Stimulated activated CD8-positive, alpha-beta memory T cell treated with anti-CD3 and anti-CD28 coated beads, Interleukin-7, amount 100 ng/mL, for 48 hours (primary cell): ENCODE results near the gene KANTR.

Source experiments
- DNase-seq, 2 donors: peaks; one replicate each; pipeline ENCODE4 v3.0.0-alpha.2; 2020; ENCODE audit warnings: low read depth in 1 of 2; ENCODE audit errors: extremely low read depth in 1 of 2

KANTR gene, protein sequence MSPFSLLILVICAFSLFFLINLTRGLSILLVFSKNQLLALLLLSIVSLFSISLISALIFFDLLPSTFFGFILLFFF

GRCh38 chrX:53093748-53094581 lies at the start of gene KANTR:
Gene KANTR, plus strand, starts transcription at chrX:53094142. Its CDS starts 30,131 bp downstream, at chrX:53124273.
- peak; percentile 49 to 80 for DNase-seq

- no peak for DNase-seq
Observed at GRCh38 chrX:53044995-53045394, 48.9 kb upstream of the KANTR start.

DNA sequence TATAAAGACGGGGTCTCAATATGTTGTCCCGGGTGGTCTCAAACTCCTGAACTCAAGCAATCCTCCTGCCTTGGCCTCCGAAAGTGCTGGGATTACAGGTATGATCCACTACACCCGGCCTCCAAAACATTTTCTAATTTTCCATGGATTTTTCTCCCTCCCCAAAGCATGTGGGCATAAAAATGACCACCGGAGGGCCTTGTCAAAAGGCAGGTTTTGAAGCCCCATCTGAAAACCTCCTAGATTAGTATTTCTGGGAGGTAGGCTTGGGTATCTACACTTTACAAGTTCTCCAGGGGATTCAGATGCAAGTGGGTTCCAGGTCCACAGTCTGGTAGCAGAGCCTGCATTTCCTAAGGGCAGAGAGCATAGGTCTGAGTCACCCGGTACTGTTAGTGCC lies 46.7 kb upstream of the KANTR start:
- no peak for DNase-seq

DNA sequence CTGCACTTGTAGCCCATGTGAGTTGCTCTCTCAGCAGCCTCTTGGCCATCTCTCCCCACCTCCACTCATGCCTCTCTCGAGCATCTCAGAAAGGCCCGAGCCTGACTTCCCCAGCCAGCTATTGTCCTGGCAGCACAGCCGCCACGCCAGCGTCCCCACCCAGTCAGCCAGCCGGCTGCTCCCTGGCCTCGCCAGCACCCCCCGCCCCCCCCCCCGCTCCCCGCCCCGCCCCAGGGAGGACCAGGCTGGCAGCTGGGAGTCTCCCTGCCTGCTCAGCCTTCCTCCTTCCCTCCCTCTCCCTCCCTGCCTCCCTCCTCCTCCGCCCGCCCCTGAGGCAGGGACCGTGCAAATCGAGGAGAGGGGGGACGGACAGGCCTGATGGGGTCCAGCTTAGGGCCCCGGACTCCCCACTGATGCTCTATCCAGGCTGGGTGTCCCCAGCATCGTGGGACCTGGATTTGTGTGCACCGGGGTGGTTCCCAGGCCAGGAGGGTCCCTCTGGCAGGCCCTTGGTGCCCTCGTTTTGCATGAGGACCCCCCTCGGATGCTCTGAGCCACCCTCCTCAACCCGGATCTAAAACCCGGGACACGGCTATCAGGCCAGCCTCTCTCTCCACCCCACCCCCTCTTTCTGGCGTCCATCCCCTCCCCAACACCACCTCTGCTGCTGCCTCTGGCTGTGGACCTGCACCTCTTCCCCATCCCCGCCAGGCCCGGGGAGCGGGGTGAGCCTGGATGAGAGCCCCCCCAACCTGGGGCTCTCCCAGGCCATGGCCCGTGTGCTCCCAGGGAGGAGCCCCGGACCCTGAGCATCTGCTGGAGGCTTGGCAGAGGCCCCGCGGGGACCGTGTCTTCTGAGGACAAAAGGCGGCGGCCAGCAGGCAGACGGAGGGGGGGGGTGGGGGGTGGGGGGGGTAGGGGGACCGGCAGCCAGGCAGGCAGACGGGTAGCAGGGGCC lies 45.5 kb upstream of the KANTR start, which contains the start of gene GPR173:
GPR173 (plus strand) TSS at position 621 of the 958 bp plus-strand sequence. CDS start 27,833 bp downstream, outside the sequence.
- no peak for DNase-seq

DNA sequence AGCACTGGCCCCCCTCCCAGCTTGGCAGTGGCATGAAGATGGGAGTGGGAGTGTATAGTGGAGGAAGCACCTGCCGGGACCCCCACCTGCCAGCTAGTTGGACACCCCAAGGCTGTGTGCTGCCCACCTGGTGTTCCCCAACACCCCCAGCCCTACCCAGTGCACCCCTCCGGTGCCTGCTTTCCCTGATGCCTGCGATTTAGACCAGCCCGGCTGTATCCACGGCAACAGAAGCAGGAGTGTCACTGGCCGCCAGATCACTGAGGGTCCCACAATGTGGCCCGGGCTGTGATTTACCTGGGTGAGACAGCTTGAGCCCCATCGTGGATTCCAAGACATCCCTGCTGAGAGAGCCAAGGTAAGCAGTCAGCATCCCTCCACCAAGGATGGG lies 44.8 kb upstream of the KANTR start:
- no peak for DNase-seq

GRCh38 chrX:53050841-53051240 lies 43.1 kb upstream of the KANTR start:
- no peak for DNase-seq

- no peak for DNase-seq
Observed at GRCh38 chrX:53055244-53055849, 38.6 kb upstream of the KANTR start.

DNA sequence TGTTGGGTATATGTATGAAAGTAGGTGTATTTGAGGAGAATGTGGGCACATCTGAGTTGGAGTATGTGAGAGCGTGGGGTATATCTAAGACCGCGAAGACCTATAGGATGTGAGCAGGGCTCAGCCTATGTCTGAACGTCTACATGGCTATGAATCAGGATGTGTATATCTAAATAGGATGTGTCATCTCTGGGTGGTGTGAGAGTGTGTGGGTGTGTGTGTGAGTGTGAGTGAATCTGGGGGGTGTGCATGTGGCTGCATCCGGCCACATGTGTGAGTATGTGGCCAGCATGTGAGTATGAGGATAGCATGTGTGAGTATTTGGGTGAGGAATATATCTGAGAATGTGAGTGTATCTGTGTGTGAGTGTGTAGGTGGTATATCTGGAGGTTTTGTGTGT lies 37.6 kb upstream of the KANTR start:
- no peak for DNase-seq

- no peak for DNase-seq
Observed at GRCh38 chrX:53065104-53065503, 28.8 kb upstream of the KANTR start.

DNA sequence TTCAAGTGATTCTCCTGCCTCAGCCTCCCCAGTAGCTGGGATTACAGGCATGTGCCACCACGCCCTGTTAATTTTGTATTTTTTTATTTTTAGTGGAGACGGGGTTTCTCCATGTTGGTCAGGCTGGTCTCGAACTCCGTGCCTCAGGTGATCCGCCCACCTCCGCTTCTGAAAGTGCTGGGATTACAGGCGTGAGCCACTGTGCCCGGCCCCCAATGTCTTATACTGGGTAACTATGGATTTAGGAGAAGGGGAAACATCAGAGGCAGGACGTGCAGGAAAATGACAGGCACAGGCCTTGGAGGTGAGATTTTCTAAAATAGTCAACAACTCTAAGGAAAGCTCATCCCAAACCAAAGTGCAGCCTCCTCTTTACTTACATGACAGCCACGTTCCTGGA lies 22.9 kb upstream of the KANTR start:
- DNase-seq = no peak

DNA sequence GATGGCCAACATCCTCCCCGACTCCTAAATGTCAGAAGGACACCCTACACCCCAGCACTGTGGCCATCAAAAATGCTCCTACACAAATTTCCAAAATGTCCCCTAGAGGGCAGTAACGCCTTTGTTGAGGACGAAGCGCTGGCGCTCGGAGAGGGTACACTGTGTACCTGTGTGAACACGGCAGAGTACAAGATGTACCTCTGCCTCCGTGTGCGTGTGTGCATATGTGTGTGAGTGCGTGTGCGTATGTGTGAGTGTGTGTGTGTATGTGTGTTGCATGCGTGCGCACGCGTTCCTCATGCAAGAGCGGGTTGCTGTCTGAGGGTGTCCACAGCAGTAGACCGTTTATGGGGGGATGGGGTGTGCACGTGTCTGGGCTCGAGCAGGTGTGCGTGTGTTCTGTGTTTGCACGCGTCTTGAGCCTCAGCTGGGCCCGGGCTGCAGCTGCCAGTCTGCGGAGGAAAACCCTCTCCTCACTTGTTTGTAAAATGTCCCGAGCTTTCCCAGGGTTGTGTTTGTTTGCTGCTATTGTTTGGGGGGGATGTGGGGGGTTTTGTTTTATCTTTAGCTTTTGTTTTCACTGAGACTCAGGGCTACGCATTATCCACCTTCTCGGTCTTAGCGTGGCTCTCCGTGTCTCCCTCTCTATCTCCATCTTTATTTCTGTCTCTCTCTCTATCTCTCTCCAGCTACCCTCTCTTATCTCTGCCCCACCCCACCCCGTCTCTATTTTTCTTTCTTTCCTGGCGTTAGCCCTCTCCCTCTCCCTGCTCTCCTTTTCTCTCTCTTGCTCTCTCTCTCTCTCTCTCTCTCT lies 22.1 kb upstream of the KANTR start:
- no peak for DNase-seq

GRCh38 chrX:53072418-53073114 lies 21.4 kb upstream of the KANTR start:
- no peak for DNase-seq

DNA sequence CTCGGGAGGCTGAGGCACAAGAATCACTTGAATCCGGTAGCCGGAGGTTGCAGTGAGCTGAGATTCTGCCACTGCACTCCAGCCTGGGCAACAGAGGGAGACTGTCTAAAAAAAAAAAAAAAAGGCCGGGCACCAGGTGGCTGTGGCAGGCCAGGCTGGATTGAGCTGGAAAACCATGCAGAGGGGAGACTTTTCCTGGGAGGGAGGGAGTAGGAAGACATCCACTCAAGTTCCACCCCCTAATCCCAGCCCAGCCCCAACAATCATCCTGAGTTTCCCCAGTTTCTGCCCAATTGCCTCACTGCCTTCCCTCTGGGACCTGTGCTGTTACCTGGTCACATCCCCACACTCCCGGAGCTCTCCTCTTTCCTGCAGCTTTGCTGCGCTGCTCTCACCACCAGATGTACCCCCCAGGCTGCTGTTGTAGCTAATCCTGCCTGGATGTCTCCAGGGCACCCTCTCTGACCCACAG lies 20.8 kb upstream of the KANTR start:
- no peak for DNase-seq

DNA sequence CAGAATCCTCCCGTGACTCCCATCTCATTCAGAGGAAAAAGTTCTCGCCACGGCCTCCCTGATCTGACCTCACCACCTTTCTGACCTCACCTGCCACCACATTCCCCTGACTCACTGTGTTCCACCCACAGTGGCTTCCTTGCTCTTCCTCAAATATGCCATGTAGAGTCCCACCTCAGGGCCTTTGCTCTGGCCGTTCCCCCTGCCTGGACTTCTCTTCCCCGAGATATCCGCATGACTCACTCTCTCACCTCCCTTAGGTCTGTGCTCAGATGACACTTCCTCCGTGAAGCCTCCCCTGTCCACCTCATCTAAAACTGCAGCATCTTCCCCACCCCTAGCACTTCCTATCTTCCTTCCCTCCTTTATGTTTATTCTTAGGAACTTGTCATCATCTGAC lies 18.9 kb upstream of the KANTR start:
- no peak for DNase-seq

- no peak for DNase-seq
Observed at GRCh38 chrX:53076671-53077070, 17.3 kb upstream of the KANTR start.

- no peak for DNase-seq
Observed at GRCh38 chrX:53077207-53078197, 16.4 kb upstream of the KANTR start.

- no peak for DNase-seq
Observed at GRCh38 chrX:53078943-53079342, 15.0 kb upstream of the KANTR start.
